K562 (cell line): ENCODE results near the gene CTXN3. TPM values are rescaled to one million over a fixed set of nuclear protein-coding genes. Genes with fewer than 3 reads are reported as not detected.

ENCODE experiments used
- ATAC-seq: fragments of 200-7000 bp; cut with Tn5 transposase; 3 replicates; pipeline ENCODE4 v1.9.1; 2020; ENCODE audit warnings: moderate library complexity
- BruUV-seq: library from RNA; stranded (reverse); fragments of 400-500 nt; replicated peaks from 2 replicates; lab custom pipeline; 2021; lab: Mats Ljungman, UMichigan
- CTCF ChIA-PET: fragments of 300-600 bp; formaldehyde crosslinking; extraction: SDS; loops from one replicate; lab custom pipeline; 2021; ENCODE audit warnings: low intra/inter-chr PET ratio; lab: Yijun Ruan, JAX
- POLR2A ChIA-PET: fragments of 300-600, 350-650 bp; sonication (Branson Sonifier 250); formaldehyde crosslinking; extraction: SDS; loops from one replicate; lab custom pipeline; 2021; ENCODE audit warnings: antibody characterized with exemption, inconsistent platforms; lab: Yijun Ruan, JAX
- DNase-seq, 4 experiments: peaks; one replicate each; pipeline versions ENCODE4 v3.0.0 to v3.0.0-alpha.2; 2011 to 2018; ENCODE audit warnings: low spot score in 3 of 4, mixed read lengths in 3 of 4; ENCODE audit errors: extremely low read depth in 1 of 4
- FAIRE-seq: peaks from 2 replicates; lab custom pipeline; 2011; peaks lifted over from hg19 to GRCh38; lab: Jason Lieb, UNC
- H2AFZ ChIP-seq: 2 replicates; pipeline ENCODE4 v1.6.0; 2011; ENCODE audit warnings: low read depth, low read length, control low read depth, inconsistent platforms
- H3K27ac ChIP-seq: fragments of 200-600 bp; 3 replicates; pipeline ENCODE4 v1.8.0; 2011; ENCODE audit warnings: low read depth, mild to moderate bottlenecking, control low read depth, inconsistent platforms, low read length, moderate library complexity, mixed read lengths; ENCODE audit errors: extremely low read depth
- H3K27me3 ChIP-seq, 2 experiments: fragments of 300-600 bp in 1 of 2; 2 replicates in 1 of 2; 3 replicates in 1 of 2; pipeline versions ENCODE4 v1.6.0 to v1.8.0; 2011; ENCODE audit warnings: inconsistent platforms in 2 of 2, low read length in 2 of 2, mild to moderate bottlenecking in 1 of 2, mixed read lengths in 1 of 2, moderate library complexity in 1 of 2; ENCODE audit not compliant: control insufficient read depth in 2 of 2, insufficient read depth in 2 of 2
- H3K36me3 ChIP-seq: fragments of 300-600 bp; 3 replicates; pipeline ENCODE4 v1.8.0; 2011; ENCODE audit warnings: mild to moderate bottlenecking, low read length, inconsistent platforms; ENCODE audit not compliant: control insufficient read depth, insufficient read depth
- H3K4me1 ChIP-seq, 2 experiments: fragments of 200-600 bp in 1 of 2; replicated peaks in 1 of 2; 2 replicates in 1 of 2; 3 replicates in 1 of 2; pipeline versions ENCODE4 v1.5.1 to v1.8.0; 2011; ENCODE audit warnings: inconsistent platforms in 2 of 2, low read length in 2 of 2, mild to moderate bottlenecking in 1 of 2, mixed read lengths in 1 of 2, moderate library complexity in 1 of 2; ENCODE audit not compliant: control insufficient read depth in 2 of 2, insufficient read depth in 2 of 2
- H3K4me2 ChIP-seq: 2 replicates; pipeline ENCODE4 v1.6.1; 2011; ENCODE audit warnings: low read length, control low read depth, inconsistent platforms, mixed read lengths; ENCODE audit not compliant: insufficient read depth
- H3K4me3 ChIP-seq: fragments of 200-600 bp; sonication (generic), shearing (Covaris generic); 2 replicates; pipeline ENCODE4 v1.5.1; 2016; ENCODE audit warnings: control low read depth, inconsistent platforms
- H3K79me2 ChIP-seq: fragments of 200-600 bp; 3 replicates; pipeline ENCODE4 v1.8.0; 2011; ENCODE audit warnings: low read length, inconsistent platforms; ENCODE audit not compliant: control insufficient read depth, insufficient read depth
- H3K9ac ChIP-seq, 2 experiments: 2 replicates each; pipeline versions ENCODE4 v1.6.0 to v1.6.1; 2011; ENCODE audit warnings: low read depth in 2 of 2, low read length in 2 of 2, control low read depth in 1 of 2, inconsistent platforms in 1 of 2, mild to moderate bottlenecking in 1 of 2, mixed read lengths in 1 of 2; ENCODE audit not compliant: insufficient read depth in 1 of 2
- H3K9me1 ChIP-seq: one replicate; pipeline ENCODE4 v1.6.0; 2011; ENCODE audit warnings: inconsistent platforms, mild to moderate bottlenecking, low read length, moderate library complexity; ENCODE audit not compliant: control insufficient read depth, insufficient read depth
- H3K9me3 ChIP-seq: replicated peaks from 2 replicates; pipeline ENCODE4 v1.5.1; 2011; ENCODE audit warnings: low read depth, low read length, inconsistent platforms; ENCODE audit not compliant: control insufficient read depth, insufficient read depth
- H4K20me1 ChIP-seq: replicated peaks from 2 replicates; pipeline ENCODE4 v1.6.1; 2011; ENCODE audit warnings: low read length, inconsistent platforms, mixed read lengths; ENCODE audit not compliant: control insufficient read depth, insufficient read depth
- BHLHE40 ChIP-seq: IDR thresholded peaks from 2 replicates; pipeline ENCODE4 v1.6.1; 2011; ENCODE audit warnings: low read length, improper control_type of control experiment
- C11orf30 ChIP-seq: fragments of 450-650 bp; IDR thresholded peaks from 2 replicates; pipeline ENCODE4 v1.6.1; 2016; ENCODE audit warnings: low read depth, mild to moderate bottlenecking
- CREB3L1 ChIP-seq: fragments of 450-650 bp; IDR thresholded peaks from 2 replicates; pipeline ENCODE4 v1.6.1; 2014; ENCODE audit warnings: low read depth, mild to moderate bottlenecking, moderate library complexity, borderline replicate concordance
- DLX4 ChIP-seq: fragments of 250-450 bp; sonication (Bioruptor Pico); IDR thresholded peaks from 2 replicates; pipeline ENCODE4 v1.6.1; 2021; ENCODE audit warnings: mild to moderate bottlenecking
- EP400 ChIP-seq: fragments of 450-650 bp; IDR thresholded peaks from 2 replicates; pipeline ENCODE4 v1.6.1; 2017; ENCODE audit warnings: antibody characterized with exemption, mild to moderate bottlenecking, moderate library complexity
- MAFF ChIP-seq: IDR thresholded peaks from 2 replicates; pipeline ENCODE4 v1.6.1; 2012; ENCODE audit warnings: low read length, improper control_type of control experiment
- MAFG ChIP-seq: fragments of 450-650 bp; conservative IDR thresholded peaks from 2 replicates; pipeline ENCODE4 v1.6.1; 2016; ENCODE audit warnings: missing genetic modification characterization, missing compliant biosample characterization
- NCOA2 ChIP-seq, 2 experiments: fragments of 450-650 bp; IDR thresholded peaks; 2 replicates each; pipeline ENCODE4 v1.6.1; 2018; ENCODE audit warnings: mild to moderate bottlenecking in 2 of 2, moderate library complexity in 1 of 2; ENCODE audit not compliant: partially characterized antibody in 2 of 2
- NFE2 ChIP-seq: IDR thresholded peaks from 2 replicates; pipeline ENCODE4 v1.6.1; 2014; ENCODE audit warnings: antibody characterized with exemption, low read depth
- PHF20 ChIP-seq: fragments of 450-650 bp; IDR thresholded peaks from 2 replicates; pipeline ENCODE4 v1.6.1; 2018; ENCODE audit not compliant: partially characterized antibody
- SAFB2 ChIP-seq: fragments of 200-400 bp; formaldehyde crosslinking; IDR thresholded peaks from 2 replicates; pipeline ENCODE4 v1.6.1; 2018; ENCODE audit warnings: borderline replicate concordance, low read length, low read depth, moderate library complexity; ENCODE audit not compliant: severe bottlenecking
- SNRNP70 ChIP-seq: fragments of 200-400 bp; formaldehyde crosslinking; optimal IDR thresholded peaks from 2 replicates; pipeline ENCODE3; 2017; ENCODE audit warnings: low read depth, low read length
- ZNF165 ChIP-seq: fragments of 250-450 bp; sonication (Bioruptor Pico); IDR thresholded peaks from 2 replicates; pipeline ENCODE4 v1.4.0; 2020; ENCODE audit warnings: borderline replicate concordance
- ZNF217 ChIP-seq: sonication (generic); formaldehyde crosslinking; IDR thresholded peaks from 2 replicates; pipeline ENCODE4 v1.8.0; 2022; ENCODE audit warnings: mild to moderate bottlenecking, missing genetic modification reagents
- ZNF316 ChIP-seq: fragments of 450-650 bp; IDR thresholded peaks from 2 replicates; pipeline ENCODE4 v1.6.1; 2016
- WGBS: fragments of 100-300 bp; shearing (Covaris generic); methylation state at CpG from one replicate; pipeline ENCODE4 v1.1.6; 2016; ENCODE audit warnings: low coverage, mixed read lengths; ENCODE audit not compliant: insufficient coverage; ENCODE audit errors: missing lambda C conversion rate; 5-methylcytosine and 5-hydroxymethylcytosine counted together
- in situ Hi-C: fragments of 300-500 bp; cut with MboI; formaldehyde crosslinking; loops from 4 replicates; pipeline ENCODE4 v1.15.0; 2018; ENCODE audit warnings: inconsistent platforms, mixed read lengths
- intact Hi-C: fragments of 100-400 bp; cut with micrococcal nuclease; formaldehyde crosslinking; loops from 2 replicates; pipeline ENCODE4 v1.14.2; 2022
- polyA plus RNA-seq, 8 experiments: library from polyadenylated mRNA; depleted of rRNA in 4 of 8; stranded (reverse) in 5 of 8; unstranded in 3 of 8; fragments of >200 nt; fragmentation: Nextera tagmentation in 2 of 8; fragmentation: Illumina TruSeq in 1 of 8; extraction: Ambion mirVana in 2 of 8; extraction: Trizol in 1 of 8; gene quantifications; 2 replicates each; pipeline versions ENCODE4 v1.2.1 to v1.2.3, GENCODE V29; 2011 to 2014; ENCODE audit warnings: inconsistent platforms in 1 of 8, missing spikeins in 1 of 8
- total RNA-seq, 7 experiments: library from RNA; depleted of rRNA in 6 of 7; stranded (reverse); fragments of >200 nt in 6 of 7; fragmentation: Illumina TruSeq in 2 of 7; extraction: Trizol in 2 of 7; gene quantifications; 2 replicates each; pipeline versions ENCODE4 v1.2.1 to v1.2.3, GENCODE V29; 2011 to 2021; ENCODE audit warnings: low replicate concordance in 1 of 7
- TF ChIP-seq, protein P1 (sequence below): IDR thresholded peaks from 2 replicates; pipeline ENCODE4 v1.6.1; 2011; ENCODE audit warnings: borderline replicate concordance, low read depth, mild to moderate bottlenecking, moderate library complexity, low read length; ENCODE audit not compliant: insufficient read depth, poor library complexity, severe bottlenecking
- TF ChIP-seq, protein P2 (sequence below): fragments of 250-450 bp; sonication (Bioruptor Pico); IDR thresholded peaks from 2 replicates; pipeline ENCODE4 v1.5.0; 2022; ENCODE audit warnings: mild to moderate bottlenecking

The CTXN3 gene
- total and polyA plus RNA-seq, 9 of the 15 experiments (the other 6 are each of a cell fraction or from before 2014, with no cell fraction given): not detected

DNA sequence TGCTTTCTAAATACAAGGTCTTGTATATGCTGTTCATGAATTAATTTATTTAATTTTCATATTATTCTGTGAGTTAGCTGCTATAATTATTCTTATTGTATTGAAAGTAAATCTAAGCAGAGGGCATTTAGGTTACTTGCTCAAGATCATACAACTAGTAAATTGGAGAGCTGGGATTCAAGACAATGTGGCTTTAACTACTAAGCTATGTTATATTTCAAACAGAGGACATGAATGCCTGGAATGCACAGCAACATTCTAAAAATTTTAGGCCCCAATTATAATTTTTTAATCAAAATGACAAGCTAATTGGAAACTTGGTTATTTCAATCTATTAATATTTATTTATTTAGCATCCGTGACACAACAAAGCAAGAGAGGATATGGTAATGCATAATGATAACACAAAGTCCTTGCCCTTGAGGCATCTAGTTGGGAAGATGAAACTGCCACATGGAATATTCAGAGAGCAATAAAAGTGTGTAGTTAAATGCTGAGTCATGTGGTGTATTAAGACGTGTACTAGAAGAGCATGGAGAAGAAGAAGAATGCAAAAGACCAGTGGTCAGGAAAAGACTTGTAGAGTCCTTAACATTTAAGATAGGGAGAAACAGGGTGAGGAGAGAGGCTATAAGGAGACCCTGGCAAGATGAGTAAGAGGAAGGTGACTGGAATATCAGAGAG is 24.4 kb downstream of the CTXN3 start:
- CTCF ChIA-PET: no interaction called here
- Histone ChIP-seq H4K20me1 (no peaks in the 10 kb centered on the region), H3K79me2 (no peaks in the 10 kb centered on the region), H3K27ac (no peak overlapping the region), H3K36me3 (no peaks in the 10 kb centered on the region), H3K27me3 (no peaks in the 10 kb centered on the region), H3K9ac (no peak overlapping the region), H3K4me1 (no peaks in the 10 kb centered on the region), H3K9me3 (no peaks in the 10 kb centered on the region), H2AFZ (no peak overlapping the region), H3K4me3 (no peak overlapping the region), H3K9me1 (no peaks in the 10 kb centered on the region), H3K4me2 (no peak overlapping the region)
- BruUV-seq: no TSS peak
- WGBS: 3% methylated on average over 2 of the region's 2 CpGs
- no peak for DNase-seq
- intact Hi-C loops (no loop called here), in situ Hi-C loops (no loop called here)
- POLR2A ChIA-PET: interaction anchor here (0.7 kb wide), 1 partner anchor 15 kb away, joined by 3 read pairs; no protein-coding TSS in a partner anchor
- FAIRE-seq: no peak
- no peak for ATAC-seq
- no peak for TF ChIP-seq PHF20
- TF ChIP-seq C11orf30: peak; percentile 31; the same call in 1 of the 2 replicates
- TF ChIP-seq, protein P1, sequence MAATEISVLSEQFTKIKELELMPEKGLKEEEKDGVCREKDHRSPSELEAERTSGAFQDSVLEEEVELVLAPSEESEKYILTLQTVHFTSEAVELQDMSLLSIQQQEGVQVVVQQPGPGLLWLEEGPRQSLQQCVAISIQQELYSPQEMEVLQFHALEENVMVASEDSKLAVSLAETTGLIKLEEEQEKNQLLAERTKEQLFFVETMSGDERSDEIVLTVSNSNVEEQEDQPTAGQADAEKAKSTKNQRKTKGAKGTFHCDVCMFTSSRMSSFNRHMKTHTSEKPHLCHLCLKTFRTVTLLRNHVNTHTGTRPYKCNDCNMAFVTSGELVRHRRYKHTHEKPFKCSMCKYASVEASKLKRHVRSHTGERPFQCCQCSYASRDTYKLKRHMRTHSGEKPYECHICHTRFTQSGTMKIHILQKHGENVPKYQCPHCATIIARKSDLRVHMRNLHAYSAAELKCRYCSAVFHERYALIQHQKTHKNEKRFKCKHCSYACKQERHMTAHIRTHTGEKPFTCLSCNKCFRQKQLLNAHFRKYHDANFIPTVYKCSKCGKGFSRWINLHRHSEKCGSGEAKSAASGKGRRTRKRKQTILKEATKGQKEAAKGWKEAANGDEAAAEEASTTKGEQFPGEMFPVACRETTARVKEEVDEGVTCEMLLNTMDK: no peak
- no peak for TF ChIP-seq ZNF217 (CRISPR knock-in tag)
- TF ChIP-seq EP400: no peak
- no peak for TF ChIP-seq SAFB2
- no peak for TF ChIP-seq ZNF165 (CRISPR knock-in tag)
- TF ChIP-seq NCOA2 (IDR thresholded peaks at IDR 0.05; ENCODE audit: partially characterized antibody in 2 of 2): no peak
- peak; percentile 30; the same call in 1 of the 2 replicates for TF ChIP-seq MAFF
- TF ChIP-seq DLX4 (CRISPR knock-in tag): no peak
- no peak for TF ChIP-seq SNRNP70
- no peak for TF ChIP-seq BHLHE40
- peak; percentile 67 for TF ChIP-seq MAFG (tag)
- peak; percentile 58 for TF ChIP-seq ZNF316
- peak; percentile 49 for TF ChIP-seq NFE2
- TF ChIP-seq CREB3L1: no peak
- TF ChIP-seq, protein P2, sequence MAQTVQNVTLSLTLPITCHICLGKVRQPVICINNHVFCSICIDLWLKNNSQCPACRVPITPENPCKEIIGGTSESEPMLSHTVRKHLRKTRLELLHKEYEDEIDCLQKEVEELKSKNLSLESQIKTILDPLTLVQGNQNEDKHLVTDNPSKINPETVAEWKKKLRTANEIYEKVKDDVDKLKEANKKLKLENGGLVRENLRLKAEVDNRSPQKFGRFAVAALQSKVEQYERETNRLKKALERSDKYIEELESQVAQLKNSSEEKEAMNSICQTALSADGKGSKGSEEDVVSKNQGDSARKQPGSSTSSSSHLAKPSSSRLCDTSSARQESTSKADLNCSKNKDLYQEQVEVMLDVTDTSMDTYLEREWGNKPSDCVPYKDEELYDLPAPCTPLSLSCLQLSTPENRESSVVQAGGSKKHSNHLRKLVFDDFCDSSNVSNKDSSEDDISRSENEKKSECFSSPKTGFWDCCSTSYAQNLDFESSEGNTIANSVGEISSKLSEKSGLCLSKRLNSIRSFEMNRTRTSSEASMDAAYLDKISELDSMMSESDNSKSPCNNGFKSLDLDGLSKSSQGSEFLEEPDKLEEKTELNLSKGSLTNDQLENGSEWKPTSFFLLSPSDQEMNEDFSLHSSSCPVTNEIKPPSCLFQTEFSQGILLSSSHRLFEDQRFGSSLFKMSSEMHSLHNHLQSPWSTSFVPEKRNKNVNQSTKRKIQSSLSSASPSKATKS: no peak
